Uterus (tissue), 4 donors: ENCODE data around the gene BRD7. TPM values are rescaled to one million over a fixed set of nuclear protein-coding genes. Genes with fewer than 3 reads are reported as not detected.

Source experiments
- DNase-seq, 2 donors: peaks; one replicate each; pipeline ENCODE4 v3.0.0-alpha.2; 2019 to 2020
- H3K27ac ChIP-seq, 2 donors: fragments of 200-600 bp; sonication (generic); 1 replicate in 1 of 2; 2 replicates in 1 of 2; pipeline ENCODE4 v1.5.1; 2016 to 2018
- H3K27me3 ChIP-seq, 2 donors: fragments of 200-600 bp; sonication (generic); one replicate each; pipeline ENCODE4 v1.5.1; 2018 to 2019; ENCODE audit warnings: control low read depth in 1 of 2
- H3K36me3 ChIP-seq, 2 donors: fragments of 200-600 bp; sonication (generic); one replicate each; pipeline ENCODE4 v1.5.1; 2019; ENCODE audit warnings: control low read depth in 1 of 2
- H3K4me1 ChIP-seq, 2 donors: fragments of 200-600 bp; sonication (generic); one replicate each; pipeline ENCODE4 v1.5.1; 2018 to 2019; ENCODE audit warnings: control low read depth in 1 of 2
- H3K4me3 ChIP-seq, 2 donors: fragments of 200-600 bp; sonication (generic); 1 replicate in 1 of 2; 2 replicates in 1 of 2; pipeline ENCODE4 v1.5.1; 2018 to 2019; ENCODE audit warnings: mild to moderate bottlenecking in 1 of 2
- H3K9me3 ChIP-seq, 2 donors: fragments of 200-600 bp; sonication (generic); one replicate each; pipeline ENCODE4 v1.5.1; 2019; ENCODE audit warnings: control low read depth in 1 of 2
- CTCF ChIP-seq, 4 experiments: fragments of 200-600 bp in 2 of 4; fragments of 450-650 bp in 2 of 4; sonication (generic) in 2 of 4; IDR thresholded peaks; one replicate each; pipeline ENCODE4 v1.5.1; 2016 to 2019; ENCODE audit warnings: antibody characterized with exemption in 4 of 4, mild to moderate bottlenecking in 2 of 4, moderate library complexity in 1 of 4
- POLR2A ChIP-seq, 2 donors: fragments of 450-650 bp; IDR thresholded peaks; one replicate each; pipeline ENCODE4 v1.6.1; 2016; ENCODE audit warnings: antibody characterized with exemption in 2 of 2, mild to moderate bottlenecking in 1 of 2, moderate library complexity in 1 of 2
- intact Hi-C: fragments of 100-400 bp; cut with DNase I; formaldehyde crosslinking; loops from one replicate; pipeline ENCODE4 v1.15.1; 2023; ENCODE audit warnings: low total_unique reads
- total RNA-seq, 4 donors: library from RNA; depleted of rRNA in 3 of 4; stranded (reverse); fragments of >200 nt in 3 of 4; gene quantifications; one replicate each; pipeline versions ENCODE4 v1.1.0 to v1.2.4, GENCODE V29; 2014 to 2023
- donor health status: DM: yes; HTN: yes; CAD: no.

The BRD7 gene
- total RNA-seq, 4 donors from 2014 or later, result 26.9 to 74.8 (median 40.3) TPM

- Histone ChIP-seq H3K9me3 (no peaks in the 10 kb centered on the region), H3K36me3 (no peaks in the 10 kb centered on the region), H3K4me1 (no peaks in the 10 kb centered on the region), H3K4me3 (no peak overlapping the region), H3K27me3 (no peaks in the 10 kb centered on the region), H3K27ac (peak overlapping the region in 1 of 2 donors; percentile 41)
- TF ChIP-seq POLR2A (IDR thresholded peaks at IDR 0.05), result no peak
- TF ChIP-seq CTCF (IDR thresholded peaks at IDR 0.05), result no peak
- no peak for DNase-seq
- intact Hi-C loops, result no loop called here
These were observed 39.2 kb downstream of the BRD7 start for GRCh38 chr16:50329446-50330189.

GRCh38 chr16:50326835-50327465 is 41.8 kb downstream of the BRD7 start:
- Histone ChIP-seq H3K4me1 (no peaks in the 10 kb centered on the region), H3K9me3 (no peaks in the 10 kb centered on the region), H3K36me3 (no peaks in the 10 kb centered on the region), H3K4me3 (no peak overlapping the region), H3K27me3 (no peaks in the 10 kb centered on the region), H3K27ac (no peak overlapping the region)
- TF ChIP-seq POLR2A (IDR thresholded peaks at IDR 0.05) (no peak), CTCF (IDR thresholded peaks at IDR 0.05) (peak in 1 of 4 experiments; percentile 7)
- DNase-seq, result no peak
- intact Hi-C loops, result no loop called here

- H3K9me3 ChIP-seq, result no peaks in the 10 kb centered on the region
- DNase-seq, result no peak
- no peak overlapping the region for H3K27ac ChIP-seq
- TF ChIP-seq CTCF (IDR thresholded peaks at IDR 0.05) (no peak), POLR2A (IDR thresholded peaks at IDR 0.05) (no peak)
- H3K36me3 ChIP-seq, result no peaks in the 10 kb centered on the region
- H3K4me3 ChIP-seq, result no peak overlapping the region
- H3K4me1 ChIP-seq, result no peaks in the 10 kb centered on the region
- intact Hi-C loops, result no loop called here
- no peaks in the 10 kb centered on the region for H3K27me3 ChIP-seq
These were observed 42.5 kb downstream of the BRD7 start for GRCh38 chr16:50326264-50326663.

GRCh38 chr16:50324345-50324744 is 44.4 kb downstream of the BRD7 start:
- intact Hi-C loops, result no loop called here
- TF ChIP-seq POLR2A (IDR thresholded peaks at IDR 0.05), result no peak
- TF ChIP-seq CTCF (IDR thresholded peaks at IDR 0.05), result no peak

GRCh38 chr16:50323335-50324011 is 45.3 kb downstream of the BRD7 start:
- Histone ChIP-seq H3K9me3 (no peaks in the 10 kb centered on the region), H3K27ac (peak overlapping the region; percentile 43 to 50), H3K4me3 (no peak overlapping the region), H3K36me3 (no peaks in the 10 kb centered on the region), H3K4me1 (no peaks in the 10 kb centered on the region), H3K27me3 (no peaks in the 10 kb centered on the region)
- TF ChIP-seq POLR2A (IDR thresholded peaks at IDR 0.05) (no peak), CTCF (IDR thresholded peaks at IDR 0.05) (peak in 1 of 4 experiments; percentile 8)
- peak in 1 of 2 donors; percentile 54 for DNase-seq
- intact Hi-C loops, result no loop called here

More at GRCh38 chr16:50324345-50324744, 44.4 kb downstream of the BRD7 start:
- H3K27ac ChIP-seq, result peak overlapping the region in 1 of 2 donors; percentile 50
- no peaks in the 10 kb centered on the region for H3K27me3 ChIP-seq
- H3K36me3 ChIP-seq, result no peaks in the 10 kb centered on the region
- no peaks in the 10 kb centered on the region for H3K4me1 ChIP-seq
- no peaks in the 10 kb centered on the region for H3K9me3 ChIP-seq
- no peak for DNase-seq
- no peak overlapping the region for H3K4me3 ChIP-seq
